ENCODE results near the gene NRIP1.

- TF ChIP-seq CTCF (IDR thresholded peaks at IDR 0.05) (no peak), EZH2 (IDR thresholded peaks at IDR 0.05) (no peak), EZH2phosphoT487 (IDR thresholded peaks at IDR 0.05) (no peak)
Observed at GRCh38 chr21:15051644-15052458, 12.9 kb downstream of the NRIP1 start.
